K562 (cell line): ENCODE data around the gene TFPI2. TPM values are rescaled to one million over a fixed set of nuclear protein-coding genes. Genes with fewer than 3 reads are reported as not detected.

ENCODE experiments used
- ATAC-seq: fragments of 200-7000 bp; cut with Tn5 transposase; 3 replicates; pipeline ENCODE4 v1.9.1; 2020; ENCODE audit warnings: moderate library complexity
- BruUV-seq: library from RNA; stranded (reverse); fragments of 400-500 nt; replicated peaks from 2 replicates; lab custom pipeline; 2021; lab: Mats Ljungman, UMichigan
- CTCF ChIA-PET: fragments of 300-600 bp; formaldehyde crosslinking; extraction: SDS; loops from one replicate; lab custom pipeline; 2021; ENCODE audit warnings: low intra/inter-chr PET ratio; lab: Yijun Ruan, JAX
- POLR2A ChIA-PET: fragments of 300-600, 350-650 bp; sonication (Branson Sonifier 250); formaldehyde crosslinking; extraction: SDS; loops from one replicate; lab custom pipeline; 2021; ENCODE audit warnings: antibody characterized with exemption, inconsistent platforms; lab: Yijun Ruan, JAX
- DNase-seq, 4 experiments: peaks; one replicate each; pipeline versions ENCODE4 v3.0.0 to v3.0.0-alpha.2; 2011 to 2018; ENCODE audit warnings: low spot score in 3 of 4, mixed read lengths in 3 of 4; ENCODE audit errors: extremely low read depth in 1 of 4
- FAIRE-seq: peaks from 2 replicates; lab custom pipeline; 2011; peaks lifted over from hg19 to GRCh38; lab: Jason Lieb, UNC
- H2AFZ ChIP-seq: 2 replicates; pipeline ENCODE4 v1.6.0; 2011; ENCODE audit warnings: low read depth, low read length, control low read depth, inconsistent platforms
- H3K27ac ChIP-seq: fragments of 200-600 bp; 3 replicates; pipeline ENCODE4 v1.8.0; 2011; ENCODE audit warnings: low read depth, mild to moderate bottlenecking, control low read depth, inconsistent platforms, low read length, moderate library complexity, mixed read lengths; ENCODE audit errors: extremely low read depth
- H3K27me3 ChIP-seq, 2 experiments: fragments of 300-600 bp in 1 of 2; 2 replicates in 1 of 2; 3 replicates in 1 of 2; pipeline versions ENCODE4 v1.6.0 to v1.8.0; 2011; ENCODE audit warnings: inconsistent platforms in 2 of 2, low read length in 2 of 2, mild to moderate bottlenecking in 1 of 2, mixed read lengths in 1 of 2, moderate library complexity in 1 of 2; ENCODE audit not compliant: control insufficient read depth in 2 of 2, insufficient read depth in 2 of 2
- H3K36me3 ChIP-seq: fragments of 300-600 bp; 3 replicates; pipeline ENCODE4 v1.8.0; 2011; ENCODE audit warnings: mild to moderate bottlenecking, low read length, inconsistent platforms; ENCODE audit not compliant: control insufficient read depth, insufficient read depth
- H3K4me1 ChIP-seq, 2 experiments: fragments of 200-600 bp in 1 of 2; replicated peaks in 1 of 2; 2 replicates in 1 of 2; 3 replicates in 1 of 2; pipeline versions ENCODE4 v1.5.1 to v1.8.0; 2011; ENCODE audit warnings: inconsistent platforms in 2 of 2, low read length in 2 of 2, mild to moderate bottlenecking in 1 of 2, mixed read lengths in 1 of 2, moderate library complexity in 1 of 2; ENCODE audit not compliant: control insufficient read depth in 2 of 2, insufficient read depth in 2 of 2
- H3K4me2 ChIP-seq: 2 replicates; pipeline ENCODE4 v1.6.1; 2011; ENCODE audit warnings: low read length, control low read depth, inconsistent platforms, mixed read lengths; ENCODE audit not compliant: insufficient read depth
- H3K4me3 ChIP-seq: fragments of 200-600 bp; sonication (generic), shearing (Covaris generic); 2 replicates; pipeline ENCODE4 v1.5.1; 2016; ENCODE audit warnings: control low read depth, inconsistent platforms
- H3K79me2 ChIP-seq: fragments of 200-600 bp; 3 replicates; pipeline ENCODE4 v1.8.0; 2011; ENCODE audit warnings: low read length, inconsistent platforms; ENCODE audit not compliant: control insufficient read depth, insufficient read depth
- H3K9ac ChIP-seq, 2 experiments: 2 replicates each; pipeline versions ENCODE4 v1.6.0 to v1.6.1; 2011; ENCODE audit warnings: low read depth in 2 of 2, low read length in 2 of 2, control low read depth in 1 of 2, inconsistent platforms in 1 of 2, mild to moderate bottlenecking in 1 of 2, mixed read lengths in 1 of 2; ENCODE audit not compliant: insufficient read depth in 1 of 2
- H3K9me1 ChIP-seq: one replicate; pipeline ENCODE4 v1.6.0; 2011; ENCODE audit warnings: inconsistent platforms, mild to moderate bottlenecking, low read length, moderate library complexity; ENCODE audit not compliant: control insufficient read depth, insufficient read depth
- H3K9me3 ChIP-seq: replicated peaks from 2 replicates; pipeline ENCODE4 v1.5.1; 2011; ENCODE audit warnings: low read depth, low read length, inconsistent platforms; ENCODE audit not compliant: control insufficient read depth, insufficient read depth
- H4K20me1 ChIP-seq: replicated peaks from 2 replicates; pipeline ENCODE4 v1.6.1; 2011; ENCODE audit warnings: low read length, inconsistent platforms, mixed read lengths; ENCODE audit not compliant: control insufficient read depth, insufficient read depth
- CBFA2T2 ChIP-seq: fragments of 450-650 bp; conservative IDR thresholded peaks from 2 replicates; pipeline ENCODE4 v1.6.1; 2017; ENCODE audit warnings: mild to moderate bottlenecking
- CHAMP1 ChIP-seq: fragments of 450-650 bp; IDR thresholded peaks from 2 replicates; pipeline ENCODE4 v1.6.1; 2016; ENCODE audit warnings: mild to moderate bottlenecking
- CREB1 ChIP-seq, 2 experiments: sonication (generic) in 1 of 2; formaldehyde crosslinking in 1 of 2; IDR thresholded peaks; 2 replicates each; pipeline versions ENCODE4 v1.6.1 to v1.8.0; 2012 to 2022; ENCODE audit warnings: inconsistent platforms in 1 of 2, mild to moderate bottlenecking in 1 of 2, missing genetic modification reagents in 1 of 2, moderate library complexity in 1 of 2
- GABPB2 ChIP-seq: fragments of 250-450 bp; sonication (Bioruptor Pico); conservative IDR thresholded peaks from 2 replicates; pipeline ENCODE4 v1.5.1; 2021; ENCODE audit warnings: mild to moderate bottlenecking
- HCFC1 ChIP-seq: IDR thresholded peaks from 2 replicates; pipeline ENCODE4 v1.6.1; 2012; ENCODE audit warnings: low read depth, low read length, improper control_type of control experiment
- HDAC2 ChIP-seq: fragments of 450-650 bp; IDR thresholded peaks from 2 replicates; pipeline ENCODE4 v1.6.1; 2016; ENCODE audit warnings: mild to moderate bottlenecking
- JUN ChIP-seq, 2 experiments: sonication (generic) in 1 of 2; formaldehyde crosslinking in 1 of 2; IDR thresholded peaks; 2 replicates each; pipeline versions ENCODE4 v1.6.1 to v1.8.0; 2012 to 2022; ENCODE audit warnings: borderline replicate concordance in 2 of 2, mild to moderate bottlenecking in 2 of 2, improper control_type of control experiment in 1 of 2, low read depth in 1 of 2, low read length in 1 of 2, missing genetic modification reagents in 1 of 2
- NR1H2 ChIP-seq: sonication (generic); formaldehyde crosslinking; IDR thresholded peaks from 2 replicates; pipeline ENCODE4 v1.4.0; 2020; ENCODE audit warnings: mild to moderate bottlenecking, missing genetic modification reagents
- PHF21A ChIP-seq: fragments of 450-650 bp; IDR thresholded peaks from 2 replicates; pipeline ENCODE4 v1.6.1; 2017; ENCODE audit warnings: low read depth, borderline replicate concordance
- POLR2AphosphoS2 ChIP-seq: IDR thresholded peaks from 2 replicates; pipeline ENCODE4 v1.6.1; 2012; ENCODE audit warnings: low read length, improper control_type of control experiment
- SMARCA5 ChIP-seq: fragments of 450-650 bp; IDR thresholded peaks from 2 replicates; pipeline ENCODE4 v1.6.1; 2016
- SRSF3 ChIP-seq: fragments of 200-400 bp; formaldehyde crosslinking; IDR thresholded peaks from 2 replicates; pipeline ENCODE4 v1.6.1; 2016; ENCODE audit warnings: mild to moderate bottlenecking, low read length, moderate library complexity; ENCODE audit not compliant: insufficient read depth
- STAT5B ChIP-seq: fragments of 250-450 bp; sonication (Bioruptor Pico); IDR thresholded peaks from 2 replicates; pipeline ENCODE4 v1.8.0; 2021; ENCODE audit warnings: mild to moderate bottlenecking, inconsistent platforms
- UBTF ChIP-seq, 2 experiments: IDR thresholded peaks; 2 replicates each; pipeline ENCODE4 v1.6.1; 2012; ENCODE audit warnings: improper control_type of control experiment in 2 of 2, low read depth in 2 of 2, low read length in 2 of 2, borderline replicate concordance in 1 of 2
- WGBS: fragments of 100-300 bp; shearing (Covaris generic); methylation state at CpG from one replicate; pipeline ENCODE4 v1.1.6; 2016; ENCODE audit warnings: low coverage, mixed read lengths; ENCODE audit not compliant: insufficient coverage; ENCODE audit errors: missing lambda C conversion rate; 5-methylcytosine and 5-hydroxymethylcytosine counted together
- in situ Hi-C: fragments of 300-500 bp; cut with MboI; formaldehyde crosslinking; loops from 4 replicates; pipeline ENCODE4 v1.15.0; 2018; ENCODE audit warnings: inconsistent platforms, mixed read lengths
- intact Hi-C: fragments of 100-400 bp; cut with micrococcal nuclease; formaldehyde crosslinking; loops from 2 replicates; pipeline ENCODE4 v1.14.2; 2022
- polyA plus RNA-seq, 8 experiments: library from polyadenylated mRNA; depleted of rRNA in 4 of 8; stranded (reverse) in 5 of 8; unstranded in 3 of 8; fragments of >200 nt; fragmentation: Nextera tagmentation in 2 of 8; fragmentation: Illumina TruSeq in 1 of 8; extraction: Ambion mirVana in 2 of 8; extraction: Trizol in 1 of 8; gene quantifications; 2 replicates each; pipeline versions ENCODE4 v1.2.1 to v1.2.3, GENCODE V29; 2011 to 2014; ENCODE audit warnings: inconsistent platforms in 1 of 8, missing spikeins in 1 of 8
- total RNA-seq, 7 experiments: library from RNA; depleted of rRNA in 6 of 7; stranded (reverse); fragments of >200 nt in 6 of 7; fragmentation: Illumina TruSeq in 2 of 7; extraction: Trizol in 2 of 7; gene quantifications; 2 replicates each; pipeline versions ENCODE4 v1.2.1 to v1.2.3, GENCODE V29; 2011 to 2021; ENCODE audit warnings: low replicate concordance in 1 of 7

Gene TFPI2
- total and polyA plus RNA-seq, 9 of the 15 experiments (the other 6 are each of a cell fraction or from before 2014, with no cell fraction given), result 0.07 to 0.25 (median 0.11) TPM; not detected in 4

GRCh38 chr7:93906267-93906666 is 15.7 kb upstream of the TFPI2 start, which contains the start of gene GNGT1:
GNGT1 (plus strand) TSS chr7:93906567; CDS start chr7:93906747, 180 bp downstream.
- Histone ChIP-seq H3K4me3 (no peak within 1 kb of the TSS), H3K36me3 (no peaks in the 10 kb centered on the region), H4K20me1 (no peaks in the 10 kb centered on the region), H3K27ac (no peak within 1 kb of the TSS), H3K4me2 (no peak within 1 kb of the TSS), H3K79me2 (no peaks in the 10 kb centered on the region), H3K27me3 (no peaks in the 10 kb centered on the region), H2AFZ (no peak within 1 kb of the TSS), H3K9me3 (no peaks in the 10 kb centered on the region), H3K9ac (no peak within 1 kb of the TSS), H3K4me1 (no peaks in the 10 kb centered on the region), H3K9me1 (no peaks in the 10 kb centered on the region)
- DNase-seq, result no peak
- in situ Hi-C loops, result no loop called here
- FAIRE-seq, result no peak
- BruUV-seq, result no TSS peak
- CTCF ChIA-PET, result no interaction called here
- ATAC-seq, result no peak
- POLR2A ChIA-PET, result no interaction called here
- TF ChIP-seq POLR2AphosphoS2 (no peak), NR1H2 (CRISPR knock-in tag) (no peak), CBFA2T2 (no peak), SRSF3 (no peak), SMARCA5 (no peak), STAT5B (CRISPR knock-in tag) (no peak), HCFC1 (no peak), JUN (IDR thresholded peaks at IDR 0.05; ENCODE audit: borderline replicate concordance, low read depth, low read length) (no peak), JUN (CRISPR knock-in tag; IDR thresholded peaks at IDR 0.05; ENCODE audit: borderline replicate concordance) (no peak), PHF21A (no peak), CREB1 (IDR thresholded peaks at IDR 0.05) (no peak), CREB1 (CRISPR knock-in tag; IDR thresholded peaks at IDR 0.05) (no peak), GABPB2 (no peak), CHAMP1 (no peak), HDAC2 (no peak), UBTF (IDR thresholded peaks at IDR 0.05; ENCODE audit: borderline replicate concordance in 1 of 2, low read depth in 2 of 2, low read length in 2 of 2) (no peak)
- intact Hi-C loops, result loop anchor here (10.0 kb wide), 1 partner anchor 369 kb away; no protein-coding TSS in a partner anchor
- WGBS, result 2% methylated on average over 3 of the region's 3 CpGs
